Liver (tissue), 9 donors: ENCODE data around the gene UVSSA. TPM values are rescaled to one million over a fixed set of nuclear protein-coding genes. Genes with fewer than 3 reads are reported as not detected.

Experiments used
- DNase-seq: peaks from one replicate; pipeline ENCODE4 v3.0.0-alpha.2; 2017; ENCODE audit warnings: low spot score
- H3K27ac ChIP-seq, 2 donors: one replicate each; pipeline ENCODE4 v1.7.0; 2013; ENCODE audit warnings: inconsistent platforms in 2 of 2, low read length in 2 of 2, control low read depth in 1 of 2, low read depth in 1 of 2, mild to moderate bottlenecking in 1 of 2
- H3K27me3 ChIP-seq, 4 donors: one replicate each; pipeline versions ENCODE4 v1.6.1 to v1.7.0; 2013; ENCODE audit warnings: low read length in 3 of 4, inconsistent platforms in 1 of 4, mild to moderate bottlenecking in 1 of 4, moderate library complexity in 1 of 4; ENCODE audit not compliant: control insufficient read depth in 4 of 4, insufficient read depth in 4 of 4
- H3K36me3 ChIP-seq, 4 donors: one replicate each; pipeline versions ENCODE4 v1.6.1 to v1.7.0; 2013; ENCODE audit warnings: low read length in 3 of 4, mild to moderate bottlenecking in 3 of 4, low read depth in 1 of 4, moderate library complexity in 1 of 4; ENCODE audit not compliant: control insufficient read depth in 4 of 4, insufficient read depth in 3 of 4
- H3K4me1 ChIP-seq, 4 donors: one replicate each; pipeline versions ENCODE4 v1.6.1 to v1.7.0; 2013; ENCODE audit warnings: low read length in 3 of 4, mild to moderate bottlenecking in 3 of 4, moderate library complexity in 1 of 4; ENCODE audit not compliant: control insufficient read depth in 4 of 4, insufficient read depth in 4 of 4
- H3K4me3 ChIP-seq, 3 donors: one replicate each; pipeline versions ENCODE4 v1.6.1 to v1.7.0; 2013; ENCODE audit warnings: low read length in 3 of 3, control low read depth in 1 of 3, low read depth in 1 of 3, mild to moderate bottlenecking in 1 of 3
- H3K9ac ChIP-seq, 2 donors: one replicate each; pipeline ENCODE4 v1.7.0; 2013; ENCODE audit warnings: low read length in 2 of 2, mild to moderate bottlenecking in 2 of 2, moderate library complexity in 2 of 2, control low read depth in 1 of 2, low read depth in 1 of 2
- H3K9me3 ChIP-seq, 4 donors: one replicate each; pipeline versions ENCODE4 v1.6.1 to v1.7.0; 2013; ENCODE audit warnings: low read length in 3 of 4; ENCODE audit not compliant: control insufficient read depth in 4 of 4
- ATF3 ChIP-seq: IDR thresholded peaks from 2 replicates; pipeline ENCODE4 v1.6.1; 2016; ENCODE audit warnings: antibody characterized with exemption
- FOXA1 ChIP-seq: IDR thresholded peaks from 2 replicates; pipeline ENCODE4 v1.6.1; 2016; ENCODE audit warnings: antibody characterized with exemption
- FOXA2 ChIP-seq: IDR thresholded peaks from 2 replicates; pipeline ENCODE4 v1.6.1; 2016; ENCODE audit warnings: antibody characterized with exemption
- GABPA ChIP-seq, 2 donors: IDR thresholded peaks in 1 of 2; conservative IDR thresholded peaks in 1 of 2; 2 replicates each; pipeline ENCODE4 v1.6.1; 2016; ENCODE audit warnings: antibody characterized with exemption in 2 of 2, mild to moderate bottlenecking in 1 of 2, moderate library complexity in 1 of 2
- HNF4A ChIP-seq, 2 donors: conservative IDR thresholded peaks; 2 replicates each; pipeline ENCODE4 v1.6.1; 2016; ENCODE audit warnings: antibody characterized with exemption in 2 of 2, mild to moderate bottlenecking in 2 of 2
- HNF4G ChIP-seq: IDR thresholded peaks from 2 replicates; pipeline ENCODE4 v1.6.1; 2016; ENCODE audit warnings: antibody characterized with exemption
- NR2F2 ChIP-seq: IDR thresholded peaks from 2 replicates; pipeline ENCODE4 v1.6.1; 2016; ENCODE audit warnings: antibody characterized with exemption
- RAD21 ChIP-seq, 2 donors: IDR thresholded peaks; 2 replicates each; pipeline ENCODE4 v1.6.1; 2016; ENCODE audit warnings: antibody characterized with exemption in 2 of 2, mild to moderate bottlenecking in 2 of 2
- RXRA ChIP-seq, 2 donors: IDR thresholded peaks; 2 replicates each; pipeline ENCODE4 v1.6.1; 2017 to 2018; ENCODE audit warnings: antibody characterized with exemption in 2 of 2, mild to moderate bottlenecking in 1 of 2
- SP1 ChIP-seq: IDR thresholded peaks from 2 replicates; pipeline ENCODE4 v1.6.1; 2018; ENCODE audit warnings: antibody characterized with exemption, mild to moderate bottlenecking
- TAF1 ChIP-seq: conservative IDR thresholded peaks from 2 replicates; pipeline ENCODE4 v1.6.1; 2016; ENCODE audit warnings: antibody characterized with exemption, mild to moderate bottlenecking
- YY1 ChIP-seq: IDR thresholded peaks from 2 replicates; pipeline ENCODE4 v1.6.1; 2016; ENCODE audit warnings: antibody characterized with exemption, mild to moderate bottlenecking
- WGBS: extraction: QIAGEN DNeasy Blood & Tissue Kit; methylation state at CpG from one replicate; pipeline ENCODE4 v1.1.7; 2013; 5-methylcytosine and 5-hydroxymethylcytosine counted together
- polyA plus RNA-seq, 2 donors: library from polyadenylated mRNA; stranded (reverse) in 1 of 2; unstranded in 1 of 2; fragments of 200-250 nt in 1 of 2; fragments of >200 nt in 1 of 2; fragmentation: Nextera tagmentation in 1 of 2; extraction: Ambion mirVana in 1 of 2; gene quantifications; one replicate each; pipeline versions ENCODE4 v1.2.1 to v1.2.3, GENCODE V29; 2013 to 2015
- total RNA-seq, 2 donors: library from RNA; depleted of rRNA; stranded (reverse); fragments of >200 nt; gene quantifications; one replicate each; pipeline ENCODE4 v1.2.3, GENCODE V29; 2014
- TF ChIP-seq, protein P1 (sequence below): IDR thresholded peaks from 2 replicates; pipeline ENCODE4 v1.6.1; 2016; ENCODE audit warnings: antibody characterized with exemption
- TF ChIP-seq, protein P2 (sequence below): IDR thresholded peaks from 2 replicates; pipeline ENCODE4 v1.6.1; 2016; ENCODE audit warnings: antibody characterized with exemption
- donor health status: healthy.
- donor health status: healthy.
- donor health status: healthy.
- donor health status: healthy.
- donor health status: healthy.

UVSSA gene
- total and polyA plus RNA-seq, 4 donors = 2.2 to 18.3 (median 3.6) TPM

GRCh38 chr4:1331591-1332353 is 15.2 kb upstream of the UVSSA start:
- WGBS = 94% methylated on average over 21 of the region's 21 CpGs
- H3K9ac ChIP-seq = no peak overlapping the region
- H3K27me3 ChIP-seq = no peaks in the 10 kb centered on the region
- H3K9me3 ChIP-seq = no peaks in the 10 kb centered on the region
- H3K4me1 ChIP-seq = no peaks in the 10 kb centered on the region
- peaks cover 11 to 59% (median 21%) of the 10 kb centered on the region in 4 donors for H3K36me3 ChIP-seq
- DNase-seq = no peak
- TF ChIP-seq NR2F2 = no peak
- TF ChIP-seq HNF4A (conservative IDR thresholded peaks at IDR 0.05) = no peak
- no peak for TF ChIP-seq YY1
- no peak for TF ChIP-seq RXRA (IDR thresholded peaks at IDR 0.05)
- TF ChIP-seq, protein P1, sequence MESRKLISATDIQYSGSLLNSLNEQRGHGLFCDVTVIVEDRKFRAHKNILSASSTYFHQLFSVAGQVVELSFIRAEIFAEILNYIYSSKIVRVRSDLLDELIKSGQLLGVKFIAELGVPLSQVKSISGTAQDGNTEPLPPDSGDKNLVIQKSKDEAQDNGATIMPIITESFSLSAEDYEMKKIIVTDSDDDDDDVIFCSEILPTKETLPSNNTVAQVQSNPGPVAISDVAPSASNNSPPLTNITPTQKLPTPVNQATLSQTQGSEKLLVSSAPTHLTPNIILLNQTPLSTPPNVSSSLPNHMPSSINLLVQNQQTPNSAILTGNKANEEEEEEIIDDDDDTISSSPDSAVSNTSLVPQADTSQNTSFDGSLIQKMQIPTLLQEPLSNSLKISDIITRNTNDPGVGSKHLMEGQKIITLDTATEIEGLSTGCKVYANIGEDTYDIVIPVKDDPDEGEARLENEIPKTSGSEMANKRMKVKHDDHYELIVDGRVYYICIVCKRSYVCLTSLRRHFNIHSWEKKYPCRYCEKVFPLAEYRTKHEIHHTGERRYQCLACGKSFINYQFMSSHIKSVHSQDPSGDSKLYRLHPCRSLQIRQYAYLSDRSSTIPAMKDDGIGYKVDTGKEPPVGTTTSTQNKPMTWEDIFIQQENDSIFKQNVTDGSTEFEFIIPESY = no peak
- no peak for TF ChIP-seq RAD21 (IDR thresholded peaks at IDR 0.05)
- no peak for TF ChIP-seq ATF3
- TF ChIP-seq SP1 = no peak
- no peak overlapping the region for H3K4me3 ChIP-seq
- no peak overlapping the region for H3K27ac ChIP-seq

- 93% methylated on average over 13 of the region's 13 CpGs for WGBS
- no peaks in the 10 kb centered on the region for H3K27me3 ChIP-seq
- DNase-seq = no peak
- no peaks in the 10 kb centered on the region for H3K9me3 ChIP-seq
- H3K27ac ChIP-seq = no peak overlapping the region
- no peaks in the 10 kb centered on the region for H3K4me1 ChIP-seq
- no peak overlapping the region for H3K9ac ChIP-seq
- no peak overlapping the region for H3K4me3 ChIP-seq
- TF ChIP-seq YY1 = no peak
- TF ChIP-seq, protein P2, sequence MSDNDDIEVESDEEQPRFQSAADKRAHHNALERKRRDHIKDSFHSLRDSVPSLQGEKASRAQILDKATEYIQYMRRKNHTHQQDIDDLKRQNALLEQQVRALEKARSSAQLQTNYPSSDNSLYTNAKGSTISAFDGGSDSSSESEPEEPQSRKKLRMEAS = no peak
- no peak for TF ChIP-seq FOXA2
- TF ChIP-seq TAF1 = no peak
- no peak for TF ChIP-seq RXRA (IDR thresholded peaks at IDR 0.05)
- no peak for TF ChIP-seq GABPA (IDR thresholded peaks at IDR 0.05 in 1 of 2, conservative IDR thresholded peaks at IDR 0.05 in 1 of 2)
- TF ChIP-seq, protein P1 = no peak
- TF ChIP-seq NR2F2 = no peak
- TF ChIP-seq FOXA1 = no peak
- no peak for TF ChIP-seq HNF4G
- peaks cover 11 to 59% (median 25%) of the 10 kb centered on the region in 4 donors for H3K36me3 ChIP-seq
Observed at GRCh38 chr4:1332686-1333085, 14.3 kb upstream of the UVSSA start.
